ENCODE results near the gene PRKCH. TPM values are rescaled to one million over a fixed set of nuclear protein-coding genes. Genes with fewer than 3 reads are reported as not detected.
A peak's percentile ranks its signal among the peaks of the same experiment; 100 is the strongest.

PRKCH gene
- polyA plus RNA-seq, 2 of the 4 experiments (the other 2 are of a cell fraction): 10.0 to 10.2 TPM

DNA sequence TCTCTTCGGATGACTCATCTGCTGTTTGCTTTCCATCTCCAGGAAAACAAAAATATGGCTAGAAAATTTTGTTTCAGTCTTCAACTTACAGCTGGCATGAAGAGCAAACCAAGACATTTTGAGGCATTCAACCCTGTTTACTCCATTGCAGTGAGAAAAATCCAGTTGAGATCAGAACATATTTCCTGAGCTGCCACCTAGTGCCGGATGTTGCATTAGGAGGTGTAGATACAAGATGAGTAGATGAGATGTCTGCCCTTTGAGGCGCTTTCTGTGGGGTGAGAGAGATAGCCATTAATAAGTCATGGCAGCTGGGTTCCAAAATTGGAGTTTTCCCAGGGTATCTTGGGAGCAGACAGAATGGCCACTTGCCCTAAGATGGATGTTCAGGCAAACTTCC, 171.1 kb downstream of the PRKCH start:
- no peaks in the 10 kb centered on the region for H3K9me3 ChIP-seq
- H3K4me2 ChIP-seq: peak overlapping the region; percentile 50
- peaks cover 58% of the 10 kb centered on the region for H3K4me1 ChIP-seq
- TF ChIP-seq GATA3 (IDR thresholded peaks at IDR 0.05; ENCODE audit: borderline replicate concordance) (no peak), FOSL2 (IDR thresholded peaks at IDR 0.05) (no peak), FOSL2 (CRISPR knock-in tag; IDR thresholded peaks at IDR 0.05) (peak; percentile 85; the same call in 1 of the 2 replicates), NR3C1 (IDR thresholded peaks at IDR 0.05) (no peak)
- H3K4me3 ChIP-seq: no peak overlapping the region
- ChIA-PET CTCF (interaction anchor here (0.6 to 5.1 kb wide), 6 partner anchors 13 to 345 kb away, joined by 3 to 20 read pairs (median 7); no protein-coding TSS in a partner anchor), POLR2A (no interaction called here)
- peak overlapping the region; percentile 78 to 87 for H3K27ac ChIP-seq
- FAIRE-seq (no peak), DNase-seq (ENCODE audit: low read depth in 1 of 2, low spot score in 1 of 2) (no peak), ATAC-seq (no peak)
- 83% methylated on average over 3 of the region's 3 CpGs for WGBS (ENCODE audit: missing lambda C conversion rate)

DNA sequence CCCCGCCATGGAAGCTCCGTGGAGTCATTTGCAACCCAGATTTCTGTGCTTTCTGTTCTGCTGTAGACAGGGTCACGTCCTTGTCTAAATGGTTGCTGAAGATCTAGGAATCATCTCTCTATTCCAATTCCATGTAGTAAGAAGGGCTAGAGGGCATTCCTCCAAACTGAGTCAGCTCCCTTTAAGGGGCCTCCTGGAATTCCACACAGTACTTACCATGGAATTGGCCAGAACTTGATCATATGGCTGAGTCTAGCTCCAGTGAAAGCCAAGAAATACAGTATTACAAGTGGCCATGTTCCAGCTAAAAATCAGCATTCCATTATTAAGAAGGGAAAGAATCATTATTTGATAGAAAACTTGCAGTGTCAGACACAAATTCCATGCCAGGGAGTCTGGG, 171.9 kb downstream of the PRKCH start:
- TF ChIP-seq JUN (IDR thresholded peaks at IDR 0.05): no peak
- peak; percentile 38; the same call in 1 of the 2 replicates for TF ChIP-seq MAX (IDR thresholded peaks at IDR 0.05)
- TF ChIP-seq TP53 (CRISPR knock-in tag; IDR thresholded peaks at IDR 0.05): no peak
- no peak for TF ChIP-seq FOSL2 (IDR thresholded peaks at IDR 0.05)
- TF ChIP-seq FOSL2 (CRISPR knock-in tag; IDR thresholded peaks at IDR 0.05): peak; percentile 36
- ATAC-seq (peak in 1 of 2 experiments; percentile 70; a peak in 3 of 6 replicates), FAIRE-seq (no peak), DNase-seq (ENCODE audit: low read depth in 1 of 2, low spot score in 1 of 2) (peak in 1 of 2 experiments; percentile 48)
- H3K27ac ChIP-seq: peak overlapping the region; percentile 78 to 87
- ChIA-PET POLR2A (no interaction called here), CTCF (interaction anchor here (0.6 to 5.1 kb wide), 8 partner anchors 10 to 344 kb away, joined by 3 to 20 read pairs (median 6); no protein-coding TSS in a partner anchor)
- no peaks in the 10 kb centered on the region for H3K9me3 ChIP-seq
- H3K4me1 ChIP-seq: peaks cover 57% of the 10 kb centered on the region
- peak overlapping the region; percentile 50 for H3K4me2 ChIP-seq
- no peak overlapping the region for H3K4me3 ChIP-seq
- 63% methylated on average over 3 of the region's 3 CpGs for WGBS (ENCODE audit: missing lambda C conversion rate)

DNA sequence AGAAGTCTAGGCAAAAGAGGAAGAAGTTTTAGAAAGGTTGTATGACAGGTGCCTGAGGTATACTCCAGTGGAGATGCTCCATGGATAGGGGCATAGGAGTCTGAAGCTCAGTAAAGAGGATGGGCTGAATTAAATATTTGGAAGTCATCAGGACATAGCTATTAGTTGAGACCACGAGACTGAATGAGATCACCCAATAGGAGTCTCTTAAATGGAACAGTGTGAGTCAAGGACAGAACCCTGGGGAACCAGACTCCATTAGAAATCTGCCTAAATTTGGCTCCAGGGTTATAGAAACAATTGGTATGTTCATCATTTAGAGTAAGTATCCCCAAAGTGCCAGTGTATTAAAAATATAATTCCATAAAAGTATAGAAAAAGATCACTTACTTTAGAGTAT, 172.6 kb downstream of the PRKCH start:
- ChIA-PET CTCF (interaction anchor here (1.0 to 5.1 kb wide), 4 partner anchors 19 to 344 kb away, joined by 3 to 20 read pairs (median 6); no protein-coding TSS in a partner anchor), POLR2A (no interaction called here)
- Histone ChIP-seq H3K4me1 (peaks cover 49% of the 10 kb centered on the region), H3K4me3 (no peak overlapping the region), H3K27ac (peak overlapping the region; percentile 78 to 87; a peak in 5 of 6 replicates), H3K9me3 (no peaks in the 10 kb centered on the region), H3K4me2 (no peak overlapping the region)
- 71% methylated on average over 1 of the region's 1 CpG for WGBS (ENCODE audit: missing lambda C conversion rate)
- FAIRE-seq (no peak), ATAC-seq (no peak), DNase-seq (ENCODE audit: low read depth in 1 of 2, low spot score in 1 of 2) (no peak)
- no peak for TF ChIP-seq RAD21 (conservative IDR thresholded peaks at IDR 0.05 in 1 of 2, IDR thresholded peaks at IDR 0.05 in 1 of 2)
- TF ChIP-seq HEYL (CRISPR knock-in tag; IDR thresholded peaks at IDR 0.05): no peak
- no peak for TF ChIP-seq TFCP2L1 (CRISPR knock-in tag; IDR thresholded peaks at IDR 0.05)
- no peak for TF ChIP-seq POLR2A (IDR thresholded peaks at IDR 0.05; ENCODE audit: low read length)
- TF ChIP-seq, protein P1, sequence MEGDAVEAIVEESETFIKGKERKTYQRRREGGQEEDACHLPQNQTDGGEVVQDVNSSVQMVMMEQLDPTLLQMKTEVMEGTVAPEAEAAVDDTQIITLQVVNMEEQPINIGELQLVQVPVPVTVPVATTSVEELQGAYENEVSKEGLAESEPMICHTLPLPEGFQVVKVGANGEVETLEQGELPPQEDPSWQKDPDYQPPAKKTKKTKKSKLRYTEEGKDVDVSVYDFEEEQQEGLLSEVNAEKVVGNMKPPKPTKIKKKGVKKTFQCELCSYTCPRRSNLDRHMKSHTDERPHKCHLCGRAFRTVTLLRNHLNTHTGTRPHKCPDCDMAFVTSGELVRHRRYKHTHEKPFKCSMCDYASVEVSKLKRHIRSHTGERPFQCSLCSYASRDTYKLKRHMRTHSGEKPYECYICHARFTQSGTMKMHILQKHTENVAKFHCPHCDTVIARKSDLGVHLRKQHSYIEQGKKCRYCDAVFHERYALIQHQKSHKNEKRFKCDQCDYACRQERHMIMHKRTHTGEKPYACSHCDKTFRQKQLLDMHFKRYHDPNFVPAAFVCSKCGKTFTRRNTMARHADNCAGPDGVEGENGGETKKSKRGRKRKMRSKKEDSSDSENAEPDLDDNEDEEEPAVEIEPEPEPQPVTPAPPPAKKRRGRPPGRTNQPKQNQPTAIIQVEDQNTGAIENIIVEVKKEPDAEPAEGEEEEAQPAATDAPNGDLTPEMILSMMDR (IDR thresholded peaks at IDR 0.05): no peak
- TF ChIP-seq E2F6 (IDR thresholded peaks at IDR 0.05; ENCODE audit: borderline replicate concordance, low read depth): no peak
- no peak for TF ChIP-seq BCL3 (IDR thresholded peaks at IDR 0.05)
- no peak for TF ChIP-seq JUNB (IDR thresholded peaks at IDR 0.05)

GRCh38 chr14:61495809-61496208, 174.4 kb downstream of the PRKCH start:
- no peak overlapping the region for H3K4me2 ChIP-seq
- no peaks in the 10 kb centered on the region for H3K9me3 ChIP-seq
- ATAC-seq (no peak), DNase-seq (ENCODE audit: low read depth in 1 of 2, low spot score in 1 of 2) (no peak), FAIRE-seq (no peak)
- no peak overlapping the region for H3K4me3 ChIP-seq
- CTCF ChIA-PET: interaction anchor here (1.6 to 5.1 kb wide), 2 partner anchors 21 to 39 kb away, joined by 5 to 20 read pairs; no protein-coding TSS in a partner anchor
- WGBS (ENCODE audit: missing lambda C conversion rate): 98% methylated on average over 5 of the region's 5 CpGs
- H3K27ac ChIP-seq: peak overlapping the region in 1 of 2 experiments; percentile 51; a peak in 2 of 6 replicates
- H3K4me1 ChIP-seq: peaks cover 31% of the 10 kb centered on the region
- POLR2A ChIA-PET: no interaction called here
- TF ChIP-seq MAX (IDR thresholded peaks at IDR 0.05): no peak
- no peak for TF ChIP-seq PBX3 (IDR thresholded peaks at IDR 0.05)
- no peak for TF ChIP-seq CBX8 (IDR thresholded peaks at IDR 0.05)
- no peak for TF ChIP-seq MYC (IDR thresholded peaks at IDR 0.05; ENCODE audit: borderline replicate concordance, low read length)
- TF ChIP-seq ESRRA (IDR thresholded peaks at IDR 0.05; ENCODE audit: borderline replicate concordance, low read length): no peak
- TF ChIP-seq MAFK (IDR thresholded peaks at IDR 0.05; ENCODE audit: partially characterized antibody): no peak
- no peak for TF ChIP-seq RFX5 (IDR thresholded peaks at IDR 0.05)
- TF ChIP-seq POLR2A (IDR thresholded peaks at IDR 0.05; ENCODE audit: low read length): no peak
- TF ChIP-seq, protein P2, sequence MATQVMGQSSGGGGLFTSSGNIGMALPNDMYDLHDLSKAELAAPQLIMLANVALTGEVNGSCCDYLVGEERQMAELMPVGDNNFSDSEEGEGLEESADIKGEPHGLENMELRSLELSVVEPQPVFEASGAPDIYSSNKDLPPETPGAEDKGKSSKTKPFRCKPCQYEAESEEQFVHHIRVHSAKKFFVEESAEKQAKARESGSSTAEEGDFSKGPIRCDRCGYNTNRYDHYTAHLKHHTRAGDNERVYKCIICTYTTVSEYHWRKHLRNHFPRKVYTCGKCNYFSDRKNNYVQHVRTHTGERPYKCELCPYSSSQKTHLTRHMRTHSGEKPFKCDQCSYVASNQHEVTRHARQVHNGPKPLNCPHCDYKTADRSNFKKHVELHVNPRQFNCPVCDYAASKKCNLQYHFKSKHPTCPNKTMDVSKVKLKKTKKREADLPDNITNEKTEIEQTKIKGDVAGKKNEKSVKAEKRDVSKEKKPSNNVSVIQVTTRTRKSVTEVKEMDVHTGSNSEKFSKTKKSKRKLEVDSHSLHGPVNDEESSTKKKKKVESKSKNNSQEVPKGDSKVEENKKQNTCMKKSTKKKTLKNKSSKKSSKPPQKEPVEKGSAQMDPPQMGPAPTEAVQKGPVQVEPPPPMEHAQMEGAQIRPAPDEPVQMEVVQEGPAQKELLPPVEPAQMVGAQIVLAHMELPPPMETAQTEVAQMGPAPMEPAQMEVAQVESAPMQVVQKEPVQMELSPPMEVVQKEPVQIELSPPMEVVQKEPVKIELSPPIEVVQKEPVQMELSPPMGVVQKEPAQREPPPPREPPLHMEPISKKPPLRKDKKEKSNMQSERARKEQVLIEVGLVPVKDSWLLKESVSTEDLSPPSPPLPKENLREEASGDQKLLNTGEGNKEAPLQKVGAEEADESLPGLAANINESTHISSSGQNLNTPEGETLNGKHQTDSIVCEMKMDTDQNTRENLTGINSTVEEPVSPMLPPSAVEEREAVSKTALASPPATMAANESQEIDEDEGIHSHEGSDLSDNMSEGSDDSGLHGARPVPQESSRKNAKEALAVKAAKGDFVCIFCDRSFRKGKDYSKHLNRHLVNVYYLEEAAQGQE (IDR thresholded peaks at IDR 0.05): no peak

Data from A549 (cell line).